H1 (cell line): Measurements from ENCODE around the gene FHIT.

Source experiments
- CBX5 ChIP-seq: fragments of 300-800, 300-1000 bp; sonication (generic); IDR thresholded peaks from 2 replicates; pipeline ENCODE4 v1.7.1; 2016; ENCODE audit warnings: antibody characterized with exemption, low read length, low read depth
- CTCF ChIP-seq, 3 experiments: IDR thresholded peaks; 1 replicate in 2 of 3; 2 replicates in 1 of 3; pipeline versions ENCODE4 v1.5.1 to v1.6.1; 2011; ENCODE audit warnings: low read length in 3 of 3, mild to moderate bottlenecking in 3 of 3, inconsistent platforms in 2 of 3, low read depth in 1 of 3, moderate library complexity in 1 of 3; ENCODE audit not compliant: insufficient read depth in 1 of 3; ENCODE audit errors: control extremely low read depth in 1 of 3
- POLR2A ChIP-seq, 2 experiments: IDR thresholded peaks; 1 replicate in 1 of 2; 2 replicates in 1 of 2; pipeline ENCODE4 v1.6.1; 2011; ENCODE audit warnings: low read depth in 2 of 2, low read length in 2 of 2, mild to moderate bottlenecking in 2 of 2; ENCODE audit errors: control extremely low read depth in 1 of 2
- RNF2 ChIP-seq: fragments of 200-900, 300-1000 bp; sonication (generic); IDR thresholded peaks from 2 replicates; pipeline ENCODE4 v1.7.1; 2016; ENCODE audit warnings: borderline replicate concordance, low read depth, mild to moderate bottlenecking, antibody characterized with exemption, low read length; ENCODE audit not compliant: poor library complexity, severe bottlenecking; ENCODE audit errors: missing control alignments

GRCh38 chr3:59836531-59836930 is 1414.7 kb downstream of the FHIT start:
- TF ChIP-seq POLR2A (IDR thresholded peaks at IDR 0.05; ENCODE audit: control extremely low read depth in 1 of 2, low read depth in 2 of 2, low read length in 2 of 2) (no peak), CBX5 (no peak), CTCF (IDR thresholded peaks at IDR 0.05; ENCODE audit: control extremely low read depth in 1 of 3, insufficient read depth in 1 of 3, low read depth in 1 of 3, low read length in 3 of 3) (no peak), RNF2 (no peak)
